Measurements from ENCODE around the gene ALDH1L2.
A peak's percentile ranks its signal among the peaks of the same experiment; 100 is the strongest.

The ALDH1L2 gene

GRCh38 chr12:105084251-105085250 is at the start of gene ALDH1L2:
TSS of gene ALDH1L2 (minus strand) at chr12:105084458. CDS start at chr12:105084436, 22 bp downstream.
- Histone ChIP-seq H4K20me1 (ENCODE audit: insufficient read depth, low read length) (no peaks in the 10 kb centered on the region), H3K9ac (ENCODE audit: low read length) (peak within 1 kb of the TSS; percentile 66), H2AFZ (ENCODE audit: low read depth, low read length) (peak within 1 kb of the TSS; percentile 28), H3K4me3 (ENCODE audit: low read length) (peak within 1 kb of the TSS; percentile 77), H3K4me1 (ENCODE audit: low read length) (peaks cover 5% of the 10 kb centered on the region; the same call in 1 of the 2 replicates), H3K27me3 (ENCODE audit: low read depth, low read length) (peaks cover 2% of the 10 kb centered on the region; the same call in 1 of the 2 replicates), H3K79me2 (ENCODE audit: low read length) (no peaks in the 10 kb centered on the region), H3K9me3 (ENCODE audit: insufficient read depth, low read length) (0 out of 2 replicates have a peak, but pooled peaks cover 3% of the 10 kb centered on the region), H3K4me2 (ENCODE audit: low read length) (peak within 1 kb of the TSS; percentile 76), H3K36me3 (replicated peaks; ENCODE audit: low read depth, low read length) (no peaks in the 10 kb centered on the region), H3K27ac (ENCODE audit: low read length) (no peak within 1 kb of the TSS)
- TF ChIP-seq EZH2phosphoT487 (IDR thresholded peaks at IDR 0.05; ENCODE audit: low read depth) (no peak), CTCF (IDR thresholded peaks at IDR 0.05; ENCODE audit: low read depth, low read length) (no peak)

DNA sequence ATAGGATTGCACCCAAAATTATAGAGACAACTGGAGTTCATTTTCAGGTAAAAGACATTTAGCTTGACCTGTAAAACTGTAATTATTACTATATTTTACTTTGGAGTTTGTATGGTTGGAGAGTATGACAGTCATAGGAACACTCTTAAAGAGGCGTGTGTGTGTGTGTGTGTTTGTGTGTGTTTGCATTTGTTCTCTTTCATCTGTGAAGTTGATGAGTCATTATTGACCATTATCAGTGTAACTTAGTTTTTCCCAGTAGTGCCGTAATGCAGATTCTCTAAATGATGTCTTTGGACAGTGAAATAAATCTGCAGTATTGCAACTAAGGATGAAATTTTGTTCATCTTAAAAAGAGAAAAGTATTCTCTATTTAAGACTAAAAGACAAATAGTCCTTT is 36.3 kb upstream of the ALDH1L2 start:
- no peak overlapping the region for H2AFZ ChIP-seq (ENCODE audit: low read depth, low read length)
- TF ChIP-seq EZH2phosphoT487 (IDR thresholded peaks at IDR 0.05; ENCODE audit: low read depth) (no peak), CTCF (IDR thresholded peaks at IDR 0.05; ENCODE audit: low read depth, low read length) (no peak)
- no peak overlapping the region for H3K4me2 ChIP-seq (ENCODE audit: low read length)
- no peaks in the 10 kb centered on the region for H3K9me3 ChIP-seq (ENCODE audit: insufficient read depth, low read length)
- H3K36me3 ChIP-seq (replicated peaks; ENCODE audit: low read depth, low read length), result peaks cover 64% of the 10 kb centered on the region
- H3K9ac ChIP-seq (ENCODE audit: low read length), result no peak overlapping the region
- no peaks in the 10 kb centered on the region; the same call in 1 of the 2 replicates for H3K79me2 ChIP-seq (ENCODE audit: low read length)
- no peaks in the 10 kb centered on the region for H3K4me1 ChIP-seq (ENCODE audit: low read length)
- H3K27ac ChIP-seq (ENCODE audit: low read length), result no peak overlapping the region
- H3K4me3 ChIP-seq (ENCODE audit: low read length), result no peak overlapping the region
- H4K20me1 ChIP-seq (ENCODE audit: insufficient read depth, low read length), result 0 out of 2 replicates have a peak, but pooled peaks cover 2% of the 10 kb centered on the region
- H3K27me3 ChIP-seq (ENCODE audit: low read depth, low read length), result no peaks in the 10 kb centered on the region

DNA sequence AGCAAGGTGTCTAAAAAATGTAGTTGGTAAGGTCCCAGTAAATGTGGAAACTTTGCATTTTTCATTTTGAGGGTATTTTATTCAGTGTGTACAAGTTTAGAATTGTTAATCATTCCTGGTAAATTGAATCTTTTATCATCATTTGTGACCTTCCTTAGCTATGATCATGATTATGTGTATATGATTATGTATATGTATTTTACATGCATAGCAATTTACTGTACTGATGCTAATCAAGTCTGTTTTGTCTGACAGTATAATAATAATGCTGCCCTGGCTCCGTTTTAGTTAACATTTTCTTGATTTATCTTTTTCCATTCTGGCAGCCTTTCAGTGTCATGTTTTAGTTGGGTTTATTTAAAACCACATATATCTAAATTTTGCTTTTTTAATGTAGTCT is 32.7 kb upstream of the ALDH1L2 start:
- H3K27me3 ChIP-seq (ENCODE audit: low read depth, low read length), result no peaks in the 10 kb centered on the region
- H3K9me3 ChIP-seq (ENCODE audit: insufficient read depth, low read length), result no peaks in the 10 kb centered on the region
- H3K4me1 ChIP-seq (ENCODE audit: low read length), result no peaks in the 10 kb centered on the region
- peaks cover 26% of the 10 kb centered on the region for H3K79me2 ChIP-seq (ENCODE audit: low read length)
- TF ChIP-seq CTCF (IDR thresholded peaks at IDR 0.05; ENCODE audit: low read depth, low read length) (no peak), EZH2phosphoT487 (IDR thresholded peaks at IDR 0.05; ENCODE audit: low read depth) (no peak)
- peaks cover 19% of the 10 kb centered on the region for H4K20me1 ChIP-seq (ENCODE audit: insufficient read depth, low read length)
- no peak overlapping the region for H3K4me2 ChIP-seq (ENCODE audit: low read length)
- no peak overlapping the region for H3K9ac ChIP-seq (ENCODE audit: low read length)
- no peak overlapping the region for H2AFZ ChIP-seq (ENCODE audit: low read depth, low read length)
- H3K27ac ChIP-seq (ENCODE audit: low read length), result no peak overlapping the region
- no peak overlapping the region for H3K4me3 ChIP-seq (ENCODE audit: low read length)
- peaks cover 82% of the 10 kb centered on the region for H3K36me3 ChIP-seq (replicated peaks; ENCODE audit: low read depth, low read length)

DNA sequence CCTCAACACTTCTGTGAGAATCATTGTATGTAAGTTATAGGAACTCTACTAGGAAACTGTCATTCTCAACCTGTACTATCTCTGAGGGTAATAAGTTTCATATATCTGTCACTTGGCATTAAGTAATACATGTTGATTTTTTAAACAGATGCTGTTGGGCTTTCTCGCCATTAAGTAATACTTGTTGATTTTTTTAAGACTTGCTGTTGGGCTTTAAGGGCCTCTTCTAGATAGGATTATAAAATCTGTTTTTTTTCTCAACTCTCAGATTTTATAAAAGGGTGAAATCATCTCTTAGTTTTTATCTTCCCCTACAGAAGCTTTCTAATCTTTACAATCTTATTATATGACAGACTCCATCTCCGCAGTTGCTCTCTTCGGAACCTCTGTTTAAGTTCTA is 28.8 kb upstream of the ALDH1L2 start:
- Histone ChIP-seq H3K9ac (ENCODE audit: low read length) (no peak overlapping the region), H3K4me3 (ENCODE audit: low read length) (no peak overlapping the region), H3K27ac (ENCODE audit: low read length) (no peak overlapping the region), H3K27me3 (ENCODE audit: low read depth, low read length) (no peaks in the 10 kb centered on the region), H2AFZ (ENCODE audit: low read depth, low read length) (no peak overlapping the region), H3K4me1 (ENCODE audit: low read length) (peaks cover 15% of the 10 kb centered on the region), H3K36me3 (replicated peaks; ENCODE audit: low read depth, low read length) (peaks cover 64% of the 10 kb centered on the region), H4K20me1 (ENCODE audit: insufficient read depth, low read length) (peaks cover 46% of the 10 kb centered on the region), H3K9me3 (ENCODE audit: insufficient read depth, low read length) (no peaks in the 10 kb centered on the region), H3K4me2 (ENCODE audit: low read length) (no peak overlapping the region), H3K79me2 (ENCODE audit: low read length) (peaks cover 65% of the 10 kb centered on the region)
- TF ChIP-seq EZH2phosphoT487 (IDR thresholded peaks at IDR 0.05; ENCODE audit: low read depth) (no peak), CTCF (IDR thresholded peaks at IDR 0.05; ENCODE audit: low read depth, low read length) (no peak)

Data from OCI-LY3 (cell line).